ENCODE measurements around the gene ERFE.

Gene ERFE

GRCh38 chr2:238155051-238155760 is 3.6 kb upstream of the ERFE start:
- no peak for DNase-seq (ENCODE audit: low read depth in 3 of 3)

- DNase-seq (ENCODE audit: low read depth in 3 of 3) = no peak
These were observed 2.7 kb upstream of the ERFE start for GRCh38 chr2:238155761-238156694.

- no peak for DNase-seq (ENCODE audit: low read depth in 3 of 3)
These were observed 1.2 kb upstream of the ERFE start for GRCh38 chr2:238157506-238158017.

- no peak for DNase-seq (ENCODE audit: low read depth in 3 of 3)
These were observed 707 bp upstream of the ERFE start for GRCh38 chr2:238158018-238158508.

GRCh38 chr2:238159071-238159539 is 335 bp downstream of the ERFE start:
- no peak for DNase-seq (ENCODE audit: low read depth in 3 of 3)

GRCh38 chr2:238159661-238160205 is 963 bp downstream of the ERFE start:
- DNase-seq (ENCODE audit: low read depth in 3 of 3) = no peak

GRCh38 chr2:238160206-238161129 is 1.7 kb downstream of the ERFE start:
- no peak for DNase-seq (ENCODE audit: low read depth in 3 of 3)

- no peak for DNase-seq (ENCODE audit: low read depth in 3 of 3)
These were observed 2.7 kb downstream of the ERFE start for GRCh38 chr2:238161291-238162051.

- no peak for DNase-seq (ENCODE audit: low read depth in 3 of 3)
These were observed 3.6 kb downstream of the ERFE start for GRCh38 chr2:238162251-238162845.

- no peak for DNase-seq (ENCODE audit: low read depth in 3 of 3)
These were observed 4.2 kb downstream of the ERFE start for GRCh38 chr2:238162846-238163441.

- no peak for DNase-seq (ENCODE audit: low read depth in 3 of 3)
These were observed 4.9 kb downstream of the ERFE start for GRCh38 chr2:238163481-238164198.

- DNase-seq (ENCODE audit: low read depth in 3 of 3) = no peak
These were observed 6.1 kb downstream of the ERFE start for GRCh38 chr2:238164906-238165287.

GRCh38 chr2:238165288-238165921 is 6.6 kb downstream of the ERFE start:
- DNase-seq (ENCODE audit: low read depth in 3 of 3) = no peak

- no peak for DNase-seq (ENCODE audit: low read depth in 3 of 3)
These were observed 7.9 kb downstream of the ERFE start for GRCh38 chr2:238166391-238167343.

GRCh38 chr2:238167344-238167715 is 8.6 kb downstream of the ERFE start:
- DNase-seq (ENCODE audit: low read depth in 3 of 3) = no peak

- DNase-seq (ENCODE audit: low read depth in 3 of 3) = no peak
These were observed 9.0 kb downstream of the ERFE start for GRCh38 chr2:238167761-238168160.
